ENCODE measurements around the gene ANP32A.

DNA sequence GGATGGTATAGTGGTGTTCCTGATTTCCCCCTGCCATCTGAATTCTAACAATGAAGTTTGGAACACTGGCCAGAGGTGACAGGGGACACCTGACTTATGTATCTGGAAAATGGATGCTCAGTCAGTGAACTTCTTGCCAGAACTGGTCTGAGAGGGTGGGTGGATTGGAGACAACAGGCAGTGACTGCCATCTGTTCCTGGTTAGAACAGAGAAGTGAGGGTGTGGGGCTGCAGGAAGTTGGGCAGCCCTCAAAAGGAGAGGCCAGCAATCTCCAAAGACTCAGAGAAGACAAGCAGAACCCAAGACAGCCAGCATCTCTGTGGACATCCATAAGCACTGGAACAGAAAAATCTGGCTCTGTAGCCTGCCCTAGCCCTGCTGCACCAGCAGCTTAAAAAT is 50.5 kb downstream of the ANP32A start:
- TF ChIP-seq YY1 (IDR thresholded peaks at IDR 0.05; ENCODE audit: insufficient read depth, insufficient read length) (no peak), SUZ12 (IDR thresholded peaks at IDR 0.05; ENCODE audit: extremely low read depth, insufficient read depth, insufficient read length) (no peak), ZNF274 (IDR thresholded peaks at IDR 0.05; ENCODE audit: low read depth, low read length) (no peak)
